GM21619 (cell line): ENCODE measurements around the gene LMAN1L.

ENCODE experiments used
- ATAC-seq: cut with Tn5 transposase; IDR thresholded peaks from one replicate; pipeline ENCODE4 v1.9.1; 2021; ENCODE audit not compliant: unreplicated experiment

LMAN1L gene

DNA sequence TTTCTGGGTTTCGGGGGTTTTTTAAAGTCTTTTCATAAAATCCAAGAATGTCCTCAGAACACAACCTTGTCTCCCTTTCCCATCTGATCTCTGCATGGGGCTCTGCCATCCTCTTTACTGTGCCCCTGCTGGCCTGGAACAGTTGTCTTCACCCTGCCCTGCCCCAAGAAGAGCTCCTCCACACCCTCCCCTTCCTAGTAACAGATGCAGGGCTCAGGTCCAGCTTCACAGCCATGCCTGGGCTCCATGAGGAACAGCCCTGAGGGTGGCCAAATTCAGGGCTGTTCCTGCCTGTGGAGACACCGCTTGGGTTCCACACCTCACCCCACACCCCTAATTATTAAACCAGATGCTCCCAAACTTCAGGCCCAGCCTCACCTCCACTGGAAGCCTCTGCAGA lies 43.2 kb downstream of the LMAN1L start:
- no peak for ATAC-seq

GRCh38 chr15:74856537-74856936 lies 43.9 kb downstream of the LMAN1L start:
- ATAC-seq: no peak

- ATAC-seq: peak; percentile 84
Measured at GRCh38 chr15:74857082-74857655, 44.5 kb downstream of the LMAN1L start.

GRCh38 chr15:74857671-74858368 lies 45.2 kb downstream of the LMAN1L start:
- peak; percentile 15 for ATAC-seq

DNA sequence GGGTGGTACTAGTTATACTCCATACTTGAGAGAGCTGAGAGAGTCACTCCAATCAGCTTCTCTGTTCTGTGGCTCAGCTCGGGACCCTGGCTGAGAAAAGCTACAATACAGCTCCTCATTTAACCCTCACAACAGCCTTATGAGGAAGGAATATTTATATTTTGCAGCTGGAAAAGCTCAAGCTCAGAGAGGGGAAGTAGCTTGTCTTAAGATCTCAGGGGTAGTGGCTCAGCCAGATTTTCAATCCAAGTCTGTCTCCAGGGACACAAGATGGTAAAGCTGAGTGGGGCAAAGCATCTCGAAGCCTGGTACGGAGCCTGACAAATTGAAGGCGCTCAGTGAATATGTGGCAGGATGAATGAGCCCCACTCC lies 45.7 kb downstream of the LMAN1L start:
- ATAC-seq: no peak

GRCh38 chr15:74863239-74864056 lies 50.8 kb downstream of the LMAN1L start:
- ATAC-seq: no peak

- no peak for ATAC-seq
Measured at GRCh38 chr15:74864296-74864695, 51.7 kb downstream of the LMAN1L start.

DNA sequence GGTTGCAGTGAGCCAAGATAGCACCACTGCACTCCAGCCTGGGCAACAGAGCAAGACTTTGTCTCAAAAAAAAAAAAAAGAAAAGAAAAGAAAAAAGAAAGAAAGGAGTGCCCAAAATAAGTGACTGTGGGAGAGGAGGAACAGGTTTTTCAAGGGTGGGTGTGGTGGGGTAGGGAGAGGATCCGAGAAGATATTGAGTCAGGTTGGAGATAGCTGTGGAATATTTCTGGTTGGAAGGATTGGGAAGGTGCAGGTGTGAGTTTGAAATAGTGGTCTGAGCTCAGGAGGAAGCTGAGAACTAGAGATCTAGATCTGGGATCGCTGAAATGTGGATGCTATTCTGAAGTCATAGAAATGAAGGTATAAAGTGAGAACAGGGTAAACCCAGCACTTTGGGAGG lies 52.7 kb downstream of the LMAN1L start:
- ATAC-seq: no peak

- ATAC-seq: no peak
Measured at GRCh38 chr15:74866090-74866489, 53.5 kb downstream of the LMAN1L start.

DNA sequence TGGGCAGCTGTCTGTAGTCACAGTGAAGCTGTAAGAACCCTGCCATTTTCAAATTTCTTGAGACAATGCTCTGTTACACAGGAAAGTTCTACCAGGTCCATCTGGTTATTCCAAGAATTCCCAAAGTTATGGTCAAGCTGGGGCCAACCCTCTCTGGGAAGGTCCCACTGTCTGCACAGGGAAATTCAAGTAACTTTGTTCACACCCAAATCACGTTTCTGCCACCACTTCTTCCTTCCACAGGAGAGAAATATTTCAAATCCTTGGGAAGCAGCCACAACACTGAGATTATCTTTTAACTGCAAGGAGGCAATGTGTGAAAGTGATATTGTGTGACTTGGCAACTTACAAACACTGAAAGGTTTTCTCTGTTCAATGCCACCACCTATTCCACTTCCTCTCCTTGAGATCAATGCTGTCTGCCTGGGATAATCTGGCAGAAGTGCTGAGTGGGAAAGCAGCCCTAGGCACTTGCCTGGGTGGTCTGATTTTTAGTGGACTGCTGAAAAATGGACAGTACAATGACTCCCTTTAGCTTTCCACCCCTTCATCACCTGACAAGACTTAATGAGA lies 54.9 kb downstream of the LMAN1L start:
- ATAC-seq: no peak

GRCh38 chr15:74868059-74868458 lies 55.4 kb downstream of the LMAN1L start:
- no peak for ATAC-seq

- no peak for ATAC-seq
Measured at GRCh38 chr15:74869372-74869725, 56.7 kb downstream of the LMAN1L start.

GRCh38 chr15:74869726-74870407 lies 57.2 kb downstream of the LMAN1L start:
- peak; percentile 49 for ATAC-seq

DNA sequence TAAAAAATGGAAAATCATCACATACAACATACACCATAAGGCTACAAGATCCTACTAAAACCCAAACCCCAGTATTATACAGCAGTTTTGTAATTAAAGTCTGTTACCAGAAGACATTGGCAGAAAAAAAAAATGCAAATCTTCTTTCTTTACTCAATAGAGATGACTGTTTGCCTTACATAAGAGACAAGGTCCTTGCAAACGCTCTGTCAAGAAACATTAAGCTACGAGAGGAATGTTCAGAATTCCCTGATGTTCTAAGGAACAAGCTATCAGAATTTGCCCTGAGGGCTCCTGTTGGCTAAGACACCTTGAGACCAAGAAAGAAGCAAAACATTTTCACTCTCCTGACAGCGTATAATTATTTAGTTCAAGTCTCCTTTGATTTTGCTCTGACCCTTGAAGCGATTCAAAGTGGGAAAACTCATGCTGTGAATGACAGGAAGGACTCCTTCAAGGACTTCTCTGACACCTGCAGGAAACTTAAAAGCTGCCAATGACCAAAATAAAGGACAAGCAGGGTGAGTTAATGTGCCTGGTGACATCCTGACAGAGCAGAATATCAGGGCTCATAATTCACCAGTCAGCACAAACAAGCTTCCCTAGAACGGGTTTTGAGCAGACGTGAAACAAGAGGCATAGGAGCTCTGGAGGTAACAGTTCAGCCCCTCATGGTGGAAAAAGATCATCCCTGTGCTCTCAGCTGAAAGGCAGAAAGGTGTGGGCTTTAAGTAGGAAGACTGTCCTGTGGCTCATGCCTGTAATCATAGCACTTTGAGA lies 58.0 kb downstream of the LMAN1L start:
- ATAC-seq: no peak

GRCh38 chr15:74872702-74873035 lies 60.0 kb downstream of the LMAN1L start:
- no peak for ATAC-seq

DNA sequence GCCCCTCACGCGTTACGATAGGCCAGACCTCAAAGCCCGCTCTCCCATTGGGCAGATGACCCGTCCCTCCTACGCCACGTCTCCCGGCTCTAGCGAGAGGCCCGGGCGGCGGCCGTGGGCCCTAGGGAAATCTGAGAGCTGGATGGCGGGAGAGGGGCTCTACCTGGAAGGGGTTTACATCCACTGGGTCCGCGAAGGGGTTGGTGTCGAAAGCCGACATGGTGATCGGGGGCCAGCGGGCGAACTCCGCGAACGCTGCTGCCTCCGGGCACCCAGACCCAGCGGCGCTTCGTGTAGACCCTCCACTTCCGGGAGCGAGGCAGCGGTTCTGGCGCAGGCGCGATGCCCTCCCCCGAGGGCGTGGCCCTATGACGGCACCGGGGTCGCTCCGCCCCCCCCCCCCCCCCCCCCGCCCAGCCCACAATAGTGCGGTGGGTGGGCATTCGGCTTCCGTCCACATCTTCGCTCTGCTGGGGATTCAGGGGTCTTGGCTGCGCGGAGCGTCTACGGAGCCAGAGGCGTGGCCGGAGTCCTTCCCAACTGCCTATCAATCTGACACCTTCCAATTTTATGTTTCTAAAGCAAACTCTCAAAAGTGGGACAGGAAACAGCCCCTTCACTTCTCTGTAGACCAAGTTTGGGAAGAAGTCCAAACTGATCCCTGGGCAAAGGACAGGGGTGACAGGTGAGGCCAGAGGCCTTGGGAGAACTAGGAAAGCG lies 60.6 kb downstream of the LMAN1L start, which contains the start of gene SCAMP2:
Gene SCAMP2 (minus strand): TSS at position 330 of the 720 bp plus-strand sequence. CDS start 110 bp downstream, at position 220.
- ATAC-seq: peak; percentile 70

GRCh38 chr15:74873756-74874424 lies 61.3 kb downstream of the LMAN1L start:
- ATAC-seq: no peak
